NB4 (cell line): ENCODE measurements around the gene TESK2.

Experiments used
- DNase-seq: peaks from one replicate; pipeline ENCODE4 v3.0.0; 2010; ENCODE audit warnings: low read depth
- H3K4me3 ChIP-seq: one replicate; pipeline ENCODE4 v1.5.1; 2011; ENCODE audit warnings: mild to moderate bottlenecking, low read depth, low read length, moderate library complexity
- CTCF ChIP-seq: IDR thresholded peaks from one replicate; pipeline ENCODE4 v1.5.1; 2012; ENCODE audit warnings: low read depth, low read length
- MAX ChIP-seq: IDR thresholded peaks from 2 replicates; pipeline ENCODE4 v1.6.1; 2011; ENCODE audit warnings: low read depth, low read length
- MYC ChIP-seq: IDR thresholded peaks from 2 replicates; pipeline ENCODE4 v1.6.1; 2011; ENCODE audit warnings: low read depth, low read length
- POLR2A ChIP-seq: IDR thresholded peaks from 2 replicates; pipeline ENCODE4 v1.6.1; 2011; ENCODE audit warnings: mild to moderate bottlenecking; ENCODE audit not compliant: insufficient read length; ENCODE audit errors: extremely low read depth

The TESK2 gene

GRCh38 chr1:45401524-45401923, 89.4 kb downstream of the TESK2 start:
- no peak overlapping the region for H3K4me3 ChIP-seq
- no peak for DNase-seq
- TF ChIP-seq MAX = no peak
- TF ChIP-seq MYC = no peak
- no peak for TF ChIP-seq CTCF
- no peak for TF ChIP-seq POLR2A

- no peak for TF ChIP-seq POLR2A
- no peak for TF ChIP-seq CTCF
- no peak for TF ChIP-seq MAX
- no peak for TF ChIP-seq MYC
- DNase-seq = no peak
- H3K4me3 ChIP-seq = no peak overlapping the region
Observed at GRCh38 chr1:45400049-45400448, 90.9 kb downstream of the TESK2 start.

GRCh38 chr1:45397285-45397684, 93.7 kb downstream of the TESK2 start:
- TF ChIP-seq POLR2A (no peak), CTCF (no peak), MAX (no peak), MYC (no peak)
- no peak for DNase-seq
- no peak overlapping the region for H3K4me3 ChIP-seq

GRCh38 chr1:45395582-45395981, 95.4 kb downstream of the TESK2 start:
- no peak for DNase-seq
- no peak overlapping the region for H3K4me3 ChIP-seq
- no peak for TF ChIP-seq MAX
- no peak for TF ChIP-seq CTCF
- no peak for TF ChIP-seq POLR2A
- no peak for TF ChIP-seq MYC

GRCh38 chr1:45395051-45395450, 95.9 kb downstream of the TESK2 start:
- TF ChIP-seq MAX (no peak), CTCF (no peak), MYC (no peak), POLR2A (no peak)
- no peak for DNase-seq

GRCh38 chr1:45394342-45394741, 96.6 kb downstream of the TESK2 start:
- DNase-seq = peak; percentile 25
- no peak overlapping the region for H3K4me3 ChIP-seq
- TF ChIP-seq MAX = no peak
- no peak for TF ChIP-seq MYC
- no peak for TF ChIP-seq POLR2A
- no peak for TF ChIP-seq CTCF

More at GRCh38 chr1:45395051-45395450, 95.9 kb downstream of the TESK2 start:
- no peak overlapping the region for H3K4me3 ChIP-seq
